ENCODE measurements around the gene ASPG. TPM values are rescaled to one million over a fixed set of nuclear protein-coding genes. Genes with fewer than 3 reads are reported as not detected.

ASPG gene
- total RNA-seq, 4 donors from 2014 or later: 12.2 to 78.2 (median 40.8) TPM

DNA sequence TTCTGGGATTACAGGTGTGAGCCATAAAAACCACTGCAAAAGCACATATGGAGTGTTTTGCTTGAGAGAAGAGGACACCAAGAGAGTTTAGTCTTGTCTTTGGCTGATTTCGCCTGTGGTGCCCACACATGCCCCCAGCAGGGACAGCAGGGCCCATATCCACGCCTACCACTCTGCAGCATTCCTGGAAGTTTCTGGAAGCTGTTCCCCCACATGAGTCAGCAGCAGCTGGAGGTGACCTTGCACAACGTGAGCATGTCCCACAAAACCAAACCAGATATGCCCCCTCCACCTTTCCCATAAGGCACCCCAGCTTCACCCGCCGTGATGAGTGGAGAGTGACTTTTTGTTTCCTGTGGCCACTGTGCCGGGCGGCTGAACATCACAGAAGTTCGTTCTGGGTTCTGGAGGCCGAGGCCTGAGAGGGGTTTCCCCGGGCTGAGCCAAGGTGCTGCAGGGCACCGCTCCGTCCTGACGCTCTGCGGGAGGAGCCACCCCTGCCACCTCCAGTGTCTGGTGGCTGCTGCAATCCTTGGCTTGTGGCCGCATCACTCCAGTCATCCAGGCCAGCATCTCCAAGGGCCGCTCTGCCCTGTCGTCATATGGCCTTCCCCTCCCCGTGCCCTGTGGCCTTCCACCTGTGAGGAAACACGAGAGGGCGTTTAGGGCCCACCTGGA, 4.7 kb downstream of the ASPG start:
- H3K27ac ChIP-seq: no peak overlapping the region
- H3K36me3 ChIP-seq: no peaks in the 10 kb centered on the region
- H3K27me3 ChIP-seq: peaks cover 0 to 72% (median 3%) of the 10 kb centered on the region in 4 donors
- DNase-seq: no peak
- intact Hi-C loops (cut with DNase I): loop anchor here (5.0 kb wide), 1 partner anchor 42 kb away; no protein-coding TSS in a partner anchor
- WGBS, 2 donors: 87 to 89% methylated on average over 8 to 9 of the region's 20 CpGs
- peaks cover 6 to 27% (median 10%) of the 10 kb centered on the region in 3 donors for H3K4me1 ChIP-seq
- no peaks in the 10 kb centered on the region for H3K9me3 ChIP-seq
- TF ChIP-seq, protein P1, sequence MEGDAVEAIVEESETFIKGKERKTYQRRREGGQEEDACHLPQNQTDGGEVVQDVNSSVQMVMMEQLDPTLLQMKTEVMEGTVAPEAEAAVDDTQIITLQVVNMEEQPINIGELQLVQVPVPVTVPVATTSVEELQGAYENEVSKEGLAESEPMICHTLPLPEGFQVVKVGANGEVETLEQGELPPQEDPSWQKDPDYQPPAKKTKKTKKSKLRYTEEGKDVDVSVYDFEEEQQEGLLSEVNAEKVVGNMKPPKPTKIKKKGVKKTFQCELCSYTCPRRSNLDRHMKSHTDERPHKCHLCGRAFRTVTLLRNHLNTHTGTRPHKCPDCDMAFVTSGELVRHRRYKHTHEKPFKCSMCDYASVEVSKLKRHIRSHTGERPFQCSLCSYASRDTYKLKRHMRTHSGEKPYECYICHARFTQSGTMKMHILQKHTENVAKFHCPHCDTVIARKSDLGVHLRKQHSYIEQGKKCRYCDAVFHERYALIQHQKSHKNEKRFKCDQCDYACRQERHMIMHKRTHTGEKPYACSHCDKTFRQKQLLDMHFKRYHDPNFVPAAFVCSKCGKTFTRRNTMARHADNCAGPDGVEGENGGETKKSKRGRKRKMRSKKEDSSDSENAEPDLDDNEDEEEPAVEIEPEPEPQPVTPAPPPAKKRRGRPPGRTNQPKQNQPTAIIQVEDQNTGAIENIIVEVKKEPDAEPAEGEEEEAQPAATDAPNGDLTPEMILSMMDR (IDR thresholded peaks at IDR 0.05): no peak
- TF ChIP-seq POLR2A (IDR thresholded peaks at IDR 0.05): no peak
- no peak overlapping the region for H3K4me3 ChIP-seq

DNA sequence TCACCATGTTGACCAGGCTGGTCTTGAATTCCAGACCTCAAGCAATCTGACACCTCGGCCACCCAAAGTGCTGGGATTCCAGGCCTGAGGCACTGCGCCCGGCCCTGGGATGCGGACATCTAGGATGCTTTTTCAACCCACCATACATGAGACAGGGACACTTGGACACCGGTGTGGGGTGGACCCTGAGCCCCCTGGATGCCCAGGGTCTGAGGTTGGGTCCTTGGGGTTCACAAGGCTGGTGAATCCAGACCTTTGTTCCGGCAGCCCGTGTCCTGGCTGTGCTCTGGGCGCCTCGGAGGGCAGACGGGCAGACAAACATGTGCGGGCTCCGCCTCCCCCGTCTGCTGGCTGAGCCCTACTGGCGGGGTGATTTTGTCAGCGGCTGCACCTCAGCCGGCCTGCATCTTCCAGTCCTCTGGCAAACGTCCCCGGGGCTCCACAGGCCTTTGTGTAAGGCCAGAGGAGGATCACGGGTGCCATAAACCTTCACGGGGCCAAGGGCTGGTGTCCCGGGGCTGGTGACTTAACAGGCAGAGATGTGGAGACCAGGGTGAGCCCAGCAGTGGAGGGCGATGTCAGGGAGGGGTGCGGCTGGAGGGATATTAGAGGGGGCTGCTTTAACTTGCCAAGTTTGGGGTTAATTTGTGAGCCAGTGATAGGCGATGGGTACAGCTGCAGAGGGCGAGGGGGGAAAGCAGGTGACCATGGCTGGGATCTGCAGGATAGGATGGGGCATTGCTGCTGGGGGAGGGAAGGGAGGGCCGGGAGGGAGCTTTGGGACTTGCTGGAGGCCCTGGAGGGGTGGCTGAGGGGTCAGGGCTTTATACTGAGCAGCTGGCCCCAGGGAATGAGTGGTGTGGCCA, 5.8 kb downstream of the ASPG start:
- 59 to 71% methylated on average over 14 of the region's 26 CpGs for WGBS, 2 donors
- no peaks in the 10 kb centered on the region for H3K9me3 ChIP-seq
- peaks cover 0 to 72% (median 0%) of the 10 kb centered on the region in 4 donors for H3K27me3 ChIP-seq
- H3K4me1 ChIP-seq: peaks cover 6 to 20% (median 10%) of the 10 kb centered on the region in 3 donors
- no peak overlapping the region for H3K4me3 ChIP-seq
- no peak overlapping the region for H3K27ac ChIP-seq
- no peak for DNase-seq
- no peaks in the 10 kb centered on the region for H3K36me3 ChIP-seq
- intact Hi-C loops (cut with DNase I): loop anchor here (5.0 kb wide), 1 partner anchor 41 kb away; no protein-coding TSS in a partner anchor
- TF ChIP-seq POLR2A (IDR thresholded peaks at IDR 0.05): no peak
- TF ChIP-seq, protein P1 (IDR thresholded peaks at IDR 0.05): no peak

DNA sequence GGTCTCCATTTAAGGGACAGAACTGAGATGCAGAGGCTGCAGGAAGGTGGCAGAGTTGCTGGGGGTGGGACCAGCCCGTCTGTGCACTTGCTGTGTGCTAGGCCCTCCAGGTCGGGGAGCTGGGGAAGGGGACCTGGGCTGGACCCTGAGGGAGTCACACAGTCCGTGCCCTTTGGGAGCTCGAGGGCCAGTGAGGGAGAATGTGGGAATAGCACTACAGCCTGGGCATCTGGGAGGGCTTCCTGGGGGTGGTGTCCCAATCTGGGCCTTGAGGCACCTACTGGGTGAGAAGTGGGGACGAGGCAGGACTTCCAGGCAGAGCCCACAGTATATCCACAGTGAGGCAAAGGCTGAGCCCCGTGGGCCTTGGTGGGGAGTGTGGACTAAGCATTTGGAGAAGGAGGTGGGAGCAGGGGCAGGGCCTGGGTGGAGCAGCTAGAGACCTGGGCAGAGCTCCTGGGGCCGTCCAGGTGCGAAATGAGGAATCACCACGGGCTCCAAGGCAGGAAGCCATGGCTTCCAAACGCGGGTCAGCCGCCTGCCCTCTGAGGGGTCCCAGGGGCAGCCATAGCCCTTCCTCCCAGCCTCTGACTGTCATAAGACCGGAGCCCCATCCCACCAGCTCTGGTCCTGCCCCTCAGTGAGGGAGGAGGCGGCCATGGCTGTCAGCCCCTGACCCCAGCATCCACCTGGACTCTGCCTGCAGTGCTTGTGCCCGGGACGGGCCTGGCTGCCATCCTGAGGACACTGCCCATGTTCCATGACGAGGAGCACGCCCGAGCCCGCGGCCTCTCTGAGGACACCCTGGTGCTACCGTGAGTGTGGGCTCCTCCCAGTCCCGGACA, 6.6 kb downstream of the ASPG start:
- H3K27ac ChIP-seq: no peak overlapping the region
- intact Hi-C loops (cut with DNase I): loop anchor here (5.0 kb wide), 1 partner anchor 40 kb away; no protein-coding TSS in a partner anchor

DNA sequence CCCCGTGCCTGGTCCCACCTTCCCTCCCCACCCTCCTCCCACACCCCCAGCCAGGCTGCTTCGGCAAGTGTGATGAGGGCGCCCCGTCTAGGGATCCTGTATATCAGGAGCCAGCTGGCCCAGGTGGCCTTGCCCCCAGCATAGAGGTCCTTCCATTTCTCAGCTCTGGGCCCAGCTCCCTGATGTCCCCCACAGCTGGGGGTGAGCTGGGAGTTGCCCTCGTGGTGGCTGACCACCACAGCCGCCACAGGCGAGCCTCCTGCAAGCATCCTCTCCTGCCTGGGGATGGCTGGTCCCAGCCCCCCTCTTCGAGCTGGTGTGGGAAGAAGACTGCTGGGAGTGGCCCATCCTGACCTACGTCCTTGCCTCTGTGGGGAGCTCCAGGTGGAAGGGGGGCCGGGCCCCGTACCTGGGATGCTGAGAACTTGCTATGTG, 7.4 kb downstream of the ASPG start:
- Histone ChIP-seq H3K27me3 (peaks cover 0 to 57% (median 0%) of the 10 kb centered on the region in 4 donors), H3K4me1 (peaks cover 6 to 20% (median 10%) of the 10 kb centered on the region in 3 donors), H3K36me3 (no peaks in the 10 kb centered on the region), H3K27ac (no peak overlapping the region), H3K9me3 (no peaks in the 10 kb centered on the region), H3K4me3 (no peak overlapping the region)
- no peak for DNase-seq
- intact Hi-C loops (cut with DNase I): loop anchor here (5.0 kb wide), 1 partner anchor 39 kb away; no protein-coding TSS in a partner anchor
- TF ChIP-seq, protein P1 (IDR thresholded peaks at IDR 0.05): no peak
- TF ChIP-seq POLR2A (IDR thresholded peaks at IDR 0.05): no peak
- 55 to 86% methylated on average over 1 to 2 of the region's 11 CpGs for WGBS, 2 donors

More for the DNA sequence above, 6.6 kb downstream of the ASPG start:
- Histone ChIP-seq H3K9me3 (no peaks in the 10 kb centered on the region), H3K4me1 (peaks cover 6 to 20% (median 10%) of the 10 kb centered on the region in 3 donors), H3K36me3 (no peaks in the 10 kb centered on the region), H3K4me3 (no peak overlapping the region), H3K27me3 (peaks cover 0 to 65% (median 0%) of the 10 kb centered on the region in 4 donors)
- WGBS, 2 donors: 55 to 67% methylated on average over 3 to 14 of the region's 23 CpGs
- TF ChIP-seq, protein P1 (IDR thresholded peaks at IDR 0.05): no peak
- DNase-seq: no peak

All from esophagus squamous epithelium (tissue), 5 donors.